ENCODE data around the gene NACA.

Gene NACA

GRCh38 chr12:56768424-56768823 is 43.3 kb upstream of the NACA start (continued):
- TF ChIP-seq PPARA (CRISPR knock-in tag; IDR thresholded peaks at IDR 0.05; ENCODE audit: borderline replicate concordance): no peak

GRCh38 chr12:56766535-56766934 is 41.4 kb upstream of the NACA start:
- ATAC-seq: no peak
- TF ChIP-seq CREB5 (CRISPR knock-in tag; IDR thresholded peaks at IDR 0.05; ENCODE audit: low read depth): no peak
- TF ChIP-seq CSDC2 (CRISPR knock-in tag; IDR thresholded peaks at IDR 0.05): no peak
- no peak for TF ChIP-seq TOX (CRISPR knock-in tag; IDR thresholded peaks at IDR 0.05; ENCODE audit: borderline replicate concordance)
- no peak for TF ChIP-seq OSR1 (CRISPR knock-in tag; IDR thresholded peaks at IDR 0.05)
- no peak for TF ChIP-seq RARB (CRISPR knock-in tag; IDR thresholded peaks at IDR 0.05)
- TF ChIP-seq ISL1 (CRISPR knock-in tag; IDR thresholded peaks at IDR 0.05): no peak
- no peak for TF ChIP-seq ESRRG (CRISPR knock-in tag; IDR thresholded peaks at IDR 0.05)
- no peak for TF ChIP-seq ZFP30 (CRISPR knock-in tag; IDR thresholded peaks at IDR 0.05)
- TF ChIP-seq CSRNP3 (CRISPR knock-in tag; IDR thresholded peaks at IDR 0.05): no peak
- no peak for TF ChIP-seq ZFP3 (CRISPR knock-in tag; IDR thresholded peaks at IDR 0.05)
- TF ChIP-seq ZNF70 (CRISPR knock-in tag; IDR thresholded peaks at IDR 0.05): no peak
- TF ChIP-seq ZC3H10 (CRISPR knock-in tag; IDR thresholded peaks at IDR 0.05): no peak
- TF ChIP-seq ZNF8 (CRISPR knock-in tag; IDR thresholded peaks at IDR 0.05): no peak
- TF ChIP-seq ARNTL (CRISPR knock-in tag; IDR thresholded peaks at IDR 0.05; ENCODE audit: borderline replicate concordance, low read depth): no peak
- TF ChIP-seq GLIS3 (CRISPR knock-in tag; IDR thresholded peaks at IDR 0.05): no peak
- TF ChIP-seq PATZ1 (CRISPR knock-in tag; IDR thresholded peaks at IDR 0.05; ENCODE audit: borderline replicate concordance): no peak
- TF ChIP-seq TSHZ2 (CRISPR knock-in tag; IDR thresholded peaks at IDR 0.05): no peak
- no peak for TF ChIP-seq POU6F1 (CRISPR knock-in tag; IDR thresholded peaks at IDR 0.05; ENCODE audit: borderline replicate concordance, low read depth)
- TF ChIP-seq TCF4 (CRISPR knock-in tag; IDR thresholded peaks at IDR 0.05; ENCODE audit: borderline replicate concordance): no peak
- TF ChIP-seq BACH2 (CRISPR knock-in tag; IDR thresholded peaks at IDR 0.05; ENCODE audit: borderline replicate concordance): no peak

- TF ChIP-seq ZNF8 (CRISPR knock-in tag; IDR thresholded peaks at IDR 0.05): no peak
- no peak for TF ChIP-seq ZNF70 (CRISPR knock-in tag; IDR thresholded peaks at IDR 0.05)
- TF ChIP-seq GLIS3 (CRISPR knock-in tag; IDR thresholded peaks at IDR 0.05): no peak
- TF ChIP-seq ZFP30 (CRISPR knock-in tag; IDR thresholded peaks at IDR 0.05): no peak
- TF ChIP-seq BACH2 (CRISPR knock-in tag; IDR thresholded peaks at IDR 0.05; ENCODE audit: borderline replicate concordance): no peak
- ATAC-seq: no peak; the same call in 2 of the 3 replicates
Measured at GRCh38 chr12:56763753-56764657, 38.9 kb upstream of the NACA start.

All from SK-N-SH treated with all-trans-retinoic acid at 6 μM for 48 hours (cell line).